HG03565 (cell line): Measurements from ENCODE around the gene HTRA3.

ENCODE experiments used
- ATAC-seq: cut with Tn5 transposase; IDR thresholded peaks from one replicate; pipeline ENCODE4 v1.9.1; 2021; ENCODE audit warnings: mild to moderate bottlenecking, moderate library complexity; ENCODE audit not compliant: unreplicated experiment

The HTRA3 gene

GRCh38 chr4:8322794-8323704 is 53.5 kb downstream of the HTRA3 start:
- no peak for ATAC-seq

- ATAC-seq, result no peak
These were observed 54.5 kb downstream of the HTRA3 start for GRCh38 chr4:8323947-8324555.

GRCh38 chr4:8324640-8325239 is 55.2 kb downstream of the HTRA3 start:
- ATAC-seq, result no peak

GRCh38 chr4:8325291-8325973 is 55.9 kb downstream of the HTRA3 start:
- ATAC-seq, result no peak

GRCh38 chr4:8326206-8326605 is 56.7 kb downstream of the HTRA3 start:
- no peak for ATAC-seq

- no peak for ATAC-seq
These were observed 58.9 kb downstream of the HTRA3 start for GRCh38 chr4:8328456-8328855.

GRCh38 chr4:8328866-8329559 is 59.5 kb downstream of the HTRA3 start:
- no peak for ATAC-seq

GRCh38 chr4:8329560-8329858 is 60.0 kb downstream of the HTRA3 start:
- no peak for ATAC-seq

- ATAC-seq, result no peak
These were observed 60.6 kb downstream of the HTRA3 start for GRCh38 chr4:8329859-8330761.

GRCh38 chr4:8330821-8331574 is 61.4 kb downstream of the HTRA3 start:
- ATAC-seq, result no peak

GRCh38 chr4:8331575-8331955 is 62.0 kb downstream of the HTRA3 start:
- ATAC-seq, result no peak

GRCh38 chr4:8332038-8332857 is 62.7 kb downstream of the HTRA3 start:
- no peak for ATAC-seq

- no peak for ATAC-seq
These were observed 63.4 kb downstream of the HTRA3 start for GRCh38 chr4:8332891-8333331.

- ATAC-seq, result no peak
These were observed 64.3 kb downstream of the HTRA3 start for GRCh38 chr4:8333726-8334460.

GRCh38 chr4:8334786-8335460 is 65.4 kb downstream of the HTRA3 start:
- ATAC-seq, result no peak

- ATAC-seq, result no peak
These were observed 66.3 kb downstream of the HTRA3 start for GRCh38 chr4:8335848-8336247.

- no peak for ATAC-seq
These were observed 67.0 kb downstream of the HTRA3 start for GRCh38 chr4:8336412-8337075.
